AG09319 (cell line): ENCODE data around the gene CNRIP1.
A peak's percentile ranks its signal among the peaks of the same experiment; 100 is the strongest.

Experiments
- DNase-seq: peaks from one replicate; pipeline ENCODE4 v3.0.0-alpha.2; 2010; ENCODE audit warnings: low read depth; ENCODE audit errors: extremely low read depth
- CTCF ChIP-seq: IDR thresholded peaks from 2 replicates; pipeline ENCODE4 v1.5.1; 2011; ENCODE audit warnings: low read depth, mild to moderate bottlenecking, inconsistent platforms, low read length, moderate library complexity

Gene CNRIP1

GRCh38 chr2:68290901-68291300, 28.8 kb downstream of the CNRIP1 start:
- DNase-seq = no peak
- no peak for TF ChIP-seq CTCF

- DNase-seq = peak; percentile 14
- no peak for TF ChIP-seq CTCF
Measured at GRCh38 chr2:68287580-68288441, 31.9 kb downstream of the CNRIP1 start.

- no peak for TF ChIP-seq CTCF
- peak; percentile 70 for DNase-seq
Measured at GRCh38 chr2:68284896-68285295, 34.9 kb downstream of the CNRIP1 start.

GRCh38 chr2:68283419-68283812, 36.3 kb downstream of the CNRIP1 start:
- no peak for TF ChIP-seq CTCF
- DNase-seq = no peak

GRCh38 chr2:68282811-68283418, 36.8 kb downstream of the CNRIP1 start:
- TF ChIP-seq CTCF = peak; percentile 73
- peak; percentile 16 for DNase-seq

- no peak for DNase-seq
- no peak for TF ChIP-seq CTCF
Measured at GRCh38 chr2:68280796-68281195, 39.0 kb downstream of the CNRIP1 start.

GRCh38 chr2:68280348-68280747, 39.4 kb downstream of the CNRIP1 start:
- DNase-seq = no peak
- no peak for TF ChIP-seq CTCF
